Progenitor cell of endocrine pancreas (in vitro differentiated cells): ENCODE data around the gene STRN3. TPM values are rescaled to one million over a fixed set of nuclear protein-coding genes. Genes with fewer than 3 reads are reported as not detected.

Experiments
- DNase-seq: peaks from one replicate; pipeline ENCODE4 v3.0.0; 2021; ENCODE audit warnings: low spot score; ENCODE audit not compliant: unreplicated experiment
- H3K27ac Mint-ChIP-seq: 2 replicates; pipeline ENCODE4 v1.8.0; 2021; ENCODE audit warnings: mild to moderate bottlenecking, moderate library complexity, mixed read lengths
- H3K27me3 Mint-ChIP-seq: 2 replicates; pipeline ENCODE4 v1.8.0; 2021; ENCODE audit warnings: mixed read lengths
- H3K36me3 Mint-ChIP-seq: 2 replicates; pipeline ENCODE4 v1.8.0; 2022; ENCODE audit warnings: mixed read lengths; ENCODE audit not compliant: insufficient read depth
- H3K4me1 Mint-ChIP-seq: 2 replicates; pipeline ENCODE4 v1.8.0; 2021; ENCODE audit warnings: low read depth, mixed read lengths
- H3K4me3 Mint-ChIP-seq: 2 replicates; pipeline ENCODE4 v1.8.0; 2021; ENCODE audit warnings: low read depth, mild to moderate bottlenecking, moderate library complexity, mixed read lengths
- H3K9me3 Mint-ChIP-seq: 2 replicates; pipeline ENCODE4 v1.8.0; 2021; ENCODE audit warnings: low read depth, mixed read lengths
- CTCF ChIP-seq: fragments of 200-600 bp; sonication (generic); IDR thresholded peaks from one replicate; pipeline ENCODE4 v1.5.0; 2021; ENCODE audit warnings: antibody characterized with exemption, mild to moderate bottlenecking; ENCODE audit not compliant: unreplicated experiment
- total RNA-seq: library from RNA; stranded (reverse); gene quantifications from 2 replicates; pipeline ENCODE4 v1.2.1, GENCODE V29; 2021

Gene STRN3
- total RNA-seq, 1 donor from 2014 or later: 46.7 TPM

GRCh38 chr14:31030469-31030868 lies 4.3 kb upstream of the STRN3 start:
- no peaks in the 10 kb centered on the region for H3K27me3 Mint-ChIP-seq
- H3K27ac Mint-ChIP-seq: peak overlapping the region; percentile 17
- no peak for TF ChIP-seq CTCF
- no peak for DNase-seq
- H3K4me3 Mint-ChIP-seq: no peak overlapping the region
- no peaks in the 10 kb centered on the region for H3K9me3 Mint-ChIP-seq
- H3K36me3 Mint-ChIP-seq: peaks cover 3% of the 10 kb centered on the region
- peaks cover 19% of the 10 kb centered on the region for H3K4me1 Mint-ChIP-seq

DNA sequence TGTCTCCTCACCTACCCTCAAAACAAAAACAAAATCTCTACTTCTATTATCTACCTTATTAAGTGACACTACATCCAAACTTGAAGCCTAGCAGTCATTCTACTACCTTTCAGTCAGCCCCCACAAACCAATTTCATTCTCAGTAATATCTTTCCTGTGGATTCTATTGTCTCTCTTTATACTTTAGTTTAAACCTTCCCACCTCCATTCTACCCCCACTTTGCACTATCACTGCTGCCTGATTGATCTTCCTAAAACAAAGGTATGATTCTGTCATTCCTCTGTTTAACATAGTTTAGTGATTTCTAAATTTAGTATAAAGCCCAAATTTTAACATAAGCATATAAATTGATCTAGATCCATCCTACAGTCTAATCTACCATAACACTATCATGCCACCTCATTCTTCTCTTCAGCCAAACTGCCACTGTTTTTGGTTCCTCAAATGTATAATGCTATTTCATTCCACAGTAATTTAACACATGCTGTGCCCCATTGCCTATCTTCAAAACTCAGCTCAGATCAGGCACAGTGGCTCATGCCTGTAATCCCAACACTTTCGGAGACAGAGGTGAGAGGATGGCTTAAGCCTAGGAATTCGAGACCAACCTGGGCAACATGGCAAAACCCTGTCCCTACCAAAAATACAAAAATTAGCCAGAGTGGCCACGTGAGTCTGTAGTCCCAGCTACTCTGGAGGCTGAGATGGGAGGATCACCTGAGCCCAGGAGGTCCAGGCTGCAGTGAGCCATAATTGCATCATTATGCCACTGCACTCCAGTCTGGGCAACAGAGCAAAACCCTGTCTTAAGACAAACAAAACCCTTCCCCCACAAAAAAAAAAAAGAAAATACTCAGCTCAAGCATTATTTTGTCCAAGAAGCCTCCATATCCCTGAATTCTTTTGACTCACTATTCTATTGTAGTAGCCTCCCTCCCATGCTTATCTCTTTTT lies 3.1 kb upstream of the STRN3 start:
- Mint-ChIP-seq H3K4me1 (peaks cover 26% of the 10 kb centered on the region), H3K9me3 (no peaks in the 10 kb centered on the region), H3K27ac (no peak overlapping the region), H3K27me3 (no peaks in the 10 kb centered on the region), H3K36me3 (peaks cover 3% of the 10 kb centered on the region), H3K4me3 (no peak overlapping the region)
- TF ChIP-seq CTCF: no peak
- no peak for DNase-seq

DNA sequence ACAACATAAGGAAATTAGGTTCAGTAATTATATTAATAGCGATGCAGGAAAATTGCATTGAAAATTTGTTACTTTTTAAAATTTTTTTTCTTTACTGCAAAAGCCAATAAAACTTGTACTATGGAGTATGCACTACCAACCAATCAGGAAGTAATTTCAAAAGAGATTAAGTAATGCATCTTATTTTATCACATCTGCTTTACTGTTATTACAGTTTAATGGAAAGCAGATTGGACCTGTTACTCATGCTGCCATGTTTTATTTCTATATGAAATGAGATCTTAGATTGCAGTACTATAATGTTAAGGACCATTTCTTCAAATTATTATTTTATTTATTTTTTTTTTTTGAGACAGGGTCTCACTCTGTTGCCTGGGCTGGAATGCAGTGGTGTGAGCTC lies 1.7 kb upstream of the STRN3 start:
- DNase-seq: no peak
- Mint-ChIP-seq H3K27me3 (no peaks in the 10 kb centered on the region), H3K9me3 (no peaks in the 10 kb centered on the region), H3K4me3 (no peak overlapping the region), H3K27ac (no peak overlapping the region), H3K4me1 (peaks cover 26% of the 10 kb centered on the region), H3K36me3 (peaks cover 4% of the 10 kb centered on the region)
- TF ChIP-seq CTCF: no peak

- DNase-seq: peak; percentile 92
- peak overlapping the region; percentile 98 for H3K27ac Mint-ChIP-seq
- no peaks in the 10 kb centered on the region for H3K27me3 Mint-ChIP-seq
- H3K9me3 Mint-ChIP-seq: peaks cover under 1% of the 10 kb centered on the region
- peaks cover 5% of the 10 kb centered on the region for H3K36me3 Mint-ChIP-seq
- H3K4me1 Mint-ChIP-seq: peaks cover 27% of the 10 kb centered on the region
- no peak for TF ChIP-seq CTCF
- peak overlapping the region; percentile 88 for H3K4me3 Mint-ChIP-seq
Measured at GRCh38 chr14:31026450-31027235, 464 bp upstream of the STRN3 start.

- H3K27me3 Mint-ChIP-seq: no peaks in the 10 kb centered on the region
- H3K36me3 Mint-ChIP-seq: peaks cover 11% of the 10 kb centered on the region
- H3K4me1 Mint-ChIP-seq: peaks cover 30% of the 10 kb centered on the region
- peaks cover 8% of the 10 kb centered on the region for H3K9me3 Mint-ChIP-seq
- TF ChIP-seq CTCF: no peak
- peak; percentile 44 for DNase-seq
- peak within 1 kb of the TSS; percentile 98 for H3K27ac Mint-ChIP-seq
- H3K4me3 Mint-ChIP-seq: peak within 1 kb of the TSS; percentile 88
Measured at GRCh38 chr14:31025367-31026076, 657 bp downstream of the STRN3 start, which contains the start of gene AP4S1. Gene AP4S1 (plus strand): TSS chr14:31025649. CDS start chr14:31066197, 40,548 bp downstream.
